Colonic mucosa (tissue), 4 donors: ENCODE data around the gene SUCLG2. TPM values are rescaled to one million over a fixed set of nuclear protein-coding genes. Genes with fewer than 3 reads are reported as not detected.

ENCODE experiments used
- DNase-seq: peaks from one replicate; pipeline ENCODE4 v3.0.0-alpha.2; 2020
- H3K27ac ChIP-seq: fragments of 200-600 bp; one replicate; pipeline ENCODE4 v1.8.0; 2021
- H3K27me3 ChIP-seq: fragments of 200-600 bp; one replicate; pipeline ENCODE4 v1.8.0; 2021
- H3K36me3 ChIP-seq: fragments of 200-600 bp; one replicate; pipeline ENCODE4 v1.8.0; 2021
- H3K4me1 ChIP-seq: fragments of 200-600 bp; one replicate; pipeline ENCODE4 v1.8.0; 2021; ENCODE audit warnings: mild to moderate bottlenecking
- H3K4me3 ChIP-seq: fragments of 200-600 bp; one replicate; pipeline ENCODE4 v1.8.0; 2021
- H3K9ac ChIP-seq, 2 donors: one replicate each; pipeline ENCODE4 v1.7.0; 2013; ENCODE audit warnings: control low read depth in 2 of 2, low read depth in 2 of 2, low read length in 2 of 2
- H3K9me3 ChIP-seq: fragments of 200-600 bp; one replicate; pipeline ENCODE4 v1.8.0; 2021
- intact Hi-C: fragments of 100-400 bp; cut with DNase I; formaldehyde crosslinking; loops from one replicate; pipeline ENCODE4 v1.14.1; 2022
- total RNA-seq, 2 donors: library from RNA; stranded (reverse); fragmentation: NEBNext Ultra II Directional in 1 of 2; extraction: Animal tissue kit (Norgen Biotek cat#: 25700) in 1 of 2; gene quantifications; one replicate each; pipeline ENCODE4 v1.2.1, GENCODE V29; 2021
- TF ChIP-seq, protein P1 (sequence below): fragments of 200-600 bp; IDR thresholded peaks from one replicate; pipeline ENCODE4 v1.8.0; 2022; ENCODE audit warnings: antibody characterized with exemption, mild to moderate bottlenecking
- donor health status: healthy.
- donor health status: DM: no; HTN: no; CAD: no.
- donor health status: DM: no; HTN: no; CAD: no.

The SUCLG2 gene
- total RNA-seq, 2 donors from 2014 or later = 114 to 219 TPM

DNA sequence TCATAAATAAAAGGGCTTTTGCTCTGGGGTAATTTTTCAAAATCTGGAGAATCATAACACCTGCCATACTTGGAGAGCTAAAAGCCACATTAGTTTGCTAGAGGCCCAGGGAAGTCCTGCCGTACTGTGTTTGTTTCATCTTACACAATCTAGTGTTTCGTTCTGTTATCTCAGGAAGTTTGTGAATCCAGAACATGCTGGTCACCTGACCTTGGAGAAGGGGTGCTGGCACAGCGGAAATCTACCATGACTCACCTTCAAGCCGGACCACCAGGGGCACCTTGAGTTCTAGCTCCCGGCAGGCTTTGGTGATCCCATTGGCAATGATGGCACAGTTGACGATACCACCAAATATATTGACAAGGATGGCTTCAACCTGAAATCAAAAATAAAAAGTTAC lies 253.9 kb downstream of the SUCLG2 start:
- intact Hi-C loops = no loop called here

DNA sequence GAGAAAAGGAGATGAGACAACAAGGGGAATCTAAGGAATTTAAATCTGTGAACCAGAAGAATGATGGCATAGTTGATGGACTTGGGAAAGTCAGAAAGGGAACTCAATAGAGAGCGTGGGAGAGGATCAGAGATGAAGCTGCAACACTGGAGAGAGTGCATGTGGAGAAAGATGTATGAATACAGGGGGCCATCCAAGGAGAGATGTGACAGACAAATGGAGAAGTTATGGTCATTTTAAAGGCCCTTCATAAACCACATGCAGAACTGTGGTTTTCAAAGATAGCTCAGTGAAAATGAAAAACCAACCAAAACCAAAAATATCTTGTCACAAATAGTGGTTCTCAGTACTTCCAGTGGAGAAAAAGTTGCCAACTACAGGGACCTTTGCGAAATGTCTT lies 265.2 kb downstream of the SUCLG2 start:
- H3K4me1 ChIP-seq = no peaks in the 10 kb centered on the region

More for the DNA sequence above, 253.9 kb downstream of the SUCLG2 start:
- Histone ChIP-seq H3K9me3 (no peaks in the 10 kb centered on the region), H3K4me3 (no peak overlapping the region), H3K4me1 (no peaks in the 10 kb centered on the region), H3K9ac (no peak overlapping the region), H3K27me3 (no peaks in the 10 kb centered on the region), H3K36me3 (no peaks in the 10 kb centered on the region), H3K27ac (no peak overlapping the region)
- DNase-seq = no peak
- TF ChIP-seq, protein P1, sequence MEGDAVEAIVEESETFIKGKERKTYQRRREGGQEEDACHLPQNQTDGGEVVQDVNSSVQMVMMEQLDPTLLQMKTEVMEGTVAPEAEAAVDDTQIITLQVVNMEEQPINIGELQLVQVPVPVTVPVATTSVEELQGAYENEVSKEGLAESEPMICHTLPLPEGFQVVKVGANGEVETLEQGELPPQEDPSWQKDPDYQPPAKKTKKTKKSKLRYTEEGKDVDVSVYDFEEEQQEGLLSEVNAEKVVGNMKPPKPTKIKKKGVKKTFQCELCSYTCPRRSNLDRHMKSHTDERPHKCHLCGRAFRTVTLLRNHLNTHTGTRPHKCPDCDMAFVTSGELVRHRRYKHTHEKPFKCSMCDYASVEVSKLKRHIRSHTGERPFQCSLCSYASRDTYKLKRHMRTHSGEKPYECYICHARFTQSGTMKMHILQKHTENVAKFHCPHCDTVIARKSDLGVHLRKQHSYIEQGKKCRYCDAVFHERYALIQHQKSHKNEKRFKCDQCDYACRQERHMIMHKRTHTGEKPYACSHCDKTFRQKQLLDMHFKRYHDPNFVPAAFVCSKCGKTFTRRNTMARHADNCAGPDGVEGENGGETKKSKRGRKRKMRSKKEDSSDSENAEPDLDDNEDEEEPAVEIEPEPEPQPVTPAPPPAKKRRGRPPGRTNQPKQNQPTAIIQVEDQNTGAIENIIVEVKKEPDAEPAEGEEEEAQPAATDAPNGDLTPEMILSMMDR = no peak

DNA sequence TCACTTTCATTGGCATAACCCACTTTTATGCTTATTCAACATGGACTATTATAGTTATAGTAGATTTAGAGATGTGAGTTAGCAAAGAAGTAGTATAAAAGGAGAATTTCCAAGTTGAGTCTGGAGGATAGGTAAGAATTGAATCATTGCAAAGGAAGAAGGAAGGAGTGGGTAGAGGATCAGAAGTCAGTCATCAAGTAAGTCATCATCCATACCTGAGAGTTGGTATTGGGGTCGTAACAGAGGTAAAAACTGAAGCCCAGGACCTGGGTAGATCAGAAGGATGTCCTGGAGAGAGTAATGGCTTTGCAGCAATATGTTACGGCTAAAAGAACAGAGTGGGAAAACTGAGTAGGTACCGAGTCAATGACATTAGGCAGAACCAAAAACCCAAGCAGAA lies 265.7 kb downstream of the SUCLG2 start:
- no peak overlapping the region for H3K4me3 ChIP-seq
- no peaks in the 10 kb centered on the region for H3K27me3 ChIP-seq
- no peaks in the 10 kb centered on the region for H3K36me3 ChIP-seq
- DNase-seq = no peak
- intact Hi-C loops = loop anchor here (10.0 kb wide), 2 partner anchors 216 to 1486 kb away; no protein-coding TSS in a partner anchor
- TF ChIP-seq, protein P1 = no peak
- no peaks in the 10 kb centered on the region for H3K4me1 ChIP-seq
- no peak overlapping the region for H3K27ac ChIP-seq
- no peak overlapping the region for H3K9ac ChIP-seq
- no peaks in the 10 kb centered on the region for H3K9me3 ChIP-seq

More for the DNA sequence above, 265.2 kb downstream of the SUCLG2 start:
- Histone ChIP-seq H3K27me3 (no peaks in the 10 kb centered on the region), H3K36me3 (no peaks in the 10 kb centered on the region), H3K9ac (no peak overlapping the region), H3K4me3 (no peak overlapping the region), H3K27ac (no peak overlapping the region), H3K9me3 (no peaks in the 10 kb centered on the region)
- DNase-seq = no peak
- TF ChIP-seq, protein P1 = no peak
- intact Hi-C loops = loop anchor here (10.0 kb wide), 2 partner anchors 216 to 1486 kb away; no protein-coding TSS in a partner anchor

DNA sequence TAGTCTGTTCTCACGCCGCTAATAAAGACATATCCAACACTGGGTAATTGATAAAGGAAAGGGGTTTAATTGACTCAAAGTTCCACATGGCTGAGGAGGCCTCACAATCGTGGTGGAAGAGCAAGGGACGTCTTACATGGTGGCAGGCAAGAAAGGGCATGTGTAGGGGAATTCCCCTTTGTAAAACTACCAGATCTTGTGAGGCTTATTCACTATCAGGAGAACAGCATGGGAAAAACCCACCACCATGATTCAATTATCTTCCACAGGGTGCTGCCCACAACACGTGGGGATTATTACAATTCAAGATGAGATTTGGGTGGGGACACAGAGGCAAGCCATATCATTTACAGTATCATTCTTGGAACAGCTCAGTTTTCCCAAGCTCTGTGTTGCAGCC lies 268.0 kb downstream of the SUCLG2 start:
- intact Hi-C loops = loop anchor here (10.0 kb wide), 2 partner anchors 218 to 1488 kb away; no protein-coding TSS in a partner anchor
- TF ChIP-seq, protein P1 = no peak

DNA sequence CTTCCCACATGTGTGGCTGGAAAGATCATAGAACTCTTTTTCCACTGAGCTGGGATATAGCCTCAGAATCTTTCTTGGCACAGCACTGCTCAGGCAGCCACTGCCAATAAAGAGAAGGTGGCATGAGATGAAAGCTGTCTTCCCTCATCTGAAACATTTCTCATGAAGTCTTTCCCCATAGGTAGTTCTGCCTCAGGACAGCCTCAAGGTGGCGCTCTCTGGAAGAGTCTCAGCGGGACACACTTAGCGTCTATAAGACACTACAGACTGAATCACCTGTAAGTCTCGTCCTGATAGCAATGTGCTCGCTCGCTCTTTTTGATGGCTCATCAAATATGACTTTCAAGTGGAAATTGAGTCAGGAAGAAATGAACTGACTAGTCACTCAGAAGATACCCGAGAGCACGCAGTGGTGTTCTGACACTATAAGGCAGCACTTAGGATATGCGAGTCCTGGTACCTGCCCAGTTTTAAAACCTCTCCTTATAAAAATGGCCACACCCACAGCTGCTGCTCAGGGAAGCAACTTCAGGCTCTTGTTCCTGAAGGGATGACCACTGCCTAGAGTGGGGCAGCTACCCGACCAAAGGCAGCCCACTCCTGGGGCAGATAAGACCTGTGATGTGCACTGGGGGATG lies 269.5 kb downstream of the SUCLG2 start:
- Histone ChIP-seq H3K4me1 (no peaks in the 10 kb centered on the region), H3K27me3 (no peaks in the 10 kb centered on the region), H3K9ac (no peak overlapping the region), H3K9me3 (no peaks in the 10 kb centered on the region), H3K36me3 (no peaks in the 10 kb centered on the region), H3K4me3 (no peak overlapping the region), H3K27ac (no peak overlapping the region)
- intact Hi-C loops = loop anchor here (5.0 to 10.0 kb wide), 3 partner anchors 220 to 1490 kb away; no protein-coding TSS in a partner anchor
- peak; percentile 30 for DNase-seq
- TF ChIP-seq, protein P1 = peak; percentile 34

More for the DNA sequence above, 268.0 kb downstream of the SUCLG2 start:
- no peak overlapping the region for H3K27ac ChIP-seq
- no peaks in the 10 kb centered on the region for H3K4me1 ChIP-seq
- H3K4me3 ChIP-seq = no peak overlapping the region
- no peak for DNase-seq
- H3K9me3 ChIP-seq = no peaks in the 10 kb centered on the region
- no peaks in the 10 kb centered on the region for H3K36me3 ChIP-seq
- H3K9ac ChIP-seq = no peak overlapping the region
- no peaks in the 10 kb centered on the region for H3K27me3 ChIP-seq
